Mammary epithelial cell (primary cell): ENCODE data around the gene KIF1A.

Experiments
- CTCF ChIP-seq, 2 donors: IDR thresholded peaks in 1 of 2; conservative IDR thresholded peaks in 1 of 2; 2 replicates each; pipeline ENCODE4 v1.5.1; 2011 to 2012; ENCODE audit warnings: inconsistent platforms in 2 of 2, low read length in 2 of 2, mild to moderate bottlenecking in 2 of 2, control low read depth in 1 of 2, low read depth in 1 of 2; ENCODE audit not compliant: insufficient read depth in 1 of 2; ENCODE audit errors: extremely low read depth in 1 of 2
- EZH2 ChIP-seq: IDR thresholded peaks from 2 replicates; pipeline ENCODE4 v1.6.1; 2012; ENCODE audit warnings: low read length, inconsistent platforms, borderline replicate concordance

- TF ChIP-seq CTCF (conservative IDR thresholded peaks at IDR 0.05 in 1 of 2, IDR thresholded peaks at IDR 0.05 in 1 of 2; ENCODE audit: extremely low read depth in 1 of 2, insufficient read depth in 1 of 2, low read depth in 1 of 2, low read length in 2 of 2) (no peak), EZH2 (no peak)
Observed at GRCh38 chr2:240687045-240687740, 132.8 kb downstream of the KIF1A start.
